IMR-90 (cell line): Measurements from ENCODE around the gene TRIM5. TPM values are rescaled to one million over a fixed set of nuclear protein-coding genes. Genes with fewer than 3 reads are reported as not detected.
A peak's percentile ranks its signal among the peaks of the same experiment; 100 is the strongest.

Source experiments
- ATAC-seq: fragments of 200-7000 bp; cut with Tn5 transposase; 2 replicates; pipeline ENCODE4 v1.9.1; 2020; ENCODE audit warnings: low read depth, mild to moderate bottlenecking, moderate library complexity
- BruUV-seq: library from RNA; stranded (reverse); fragments of 400-500 nt; replicated peaks from 2 replicates; lab custom pipeline; 2021; lab: Mats Ljungman, UMichigan
- CTCF ChIA-PET: fragments of 300-600 bp; formaldehyde crosslinking; extraction: SDS; loops from one replicate; lab custom pipeline; 2021; ENCODE audit warnings: antibody characterized with exemption; lab: Yijun Ruan, JAX
- POLR2A ChIA-PET: fragments of 300-600 bp; sonication (Branson Sonifier 250); formaldehyde crosslinking; loops from one replicate; lab custom pipeline; 2022; ENCODE audit warnings: antibody characterized with exemption; ENCODE audit not compliant: unreplicated experiment; lab: Charles Lee
- DNase-seq: peaks from one replicate; pipeline ENCODE4 v3.0.0; 2013
- H2AFZ ChIP-seq: replicated peaks from 2 replicates; pipeline ENCODE3; 2013; ENCODE audit warnings: low read length, mild to moderate bottlenecking; ENCODE audit not compliant: poor library complexity
- H2AK5ac ChIP-seq: 2 replicates; pipeline ENCODE4 v1.6.1; 2013; ENCODE audit warnings: low read depth, low read length, inconsistent platforms
- H2AK9ac ChIP-seq: replicated peaks from 2 replicates; pipeline ENCODE3; 2013; ENCODE audit warnings: mild to moderate bottlenecking, low read depth, low read length, moderate library complexity; ENCODE audit not compliant: poor library complexity
- H2BK120ac ChIP-seq: 2 replicates; pipeline ENCODE4 v1.6.1; 2013; ENCODE audit warnings: low read depth, low read length, inconsistent platforms
- H2BK15ac ChIP-seq: 3 replicates; pipeline ENCODE4 v1.6.1; 2013; ENCODE audit warnings: low read depth, low read length, inconsistent platforms
- H2BK20ac ChIP-seq: 2 replicates; pipeline ENCODE4 v1.6.1; 2013; ENCODE audit warnings: low read depth, mild to moderate bottlenecking, inconsistent platforms, low read length, moderate library complexity
- H2BK5ac ChIP-seq: 2 replicates; pipeline ENCODE4 v1.6.1; 2013; ENCODE audit warnings: mild to moderate bottlenecking, low read depth, low read length, inconsistent platforms; ENCODE audit not compliant: poor library complexity, severe bottlenecking
- H3K14ac ChIP-seq: replicated peaks from 2 replicates; pipeline ENCODE4 v1.6.1; 2013; ENCODE audit warnings: low read depth, low read length, inconsistent platforms
- H3K18ac ChIP-seq: 2 replicates; pipeline ENCODE4 v1.6.1; 2013; ENCODE audit warnings: low read depth, low read length, control low read depth
- H3K23ac ChIP-seq: 2 replicates; pipeline ENCODE4 v1.6.1; 2013; ENCODE audit warnings: low read depth, low read length, inconsistent platforms
- H3K27ac ChIP-seq: 2 replicates; pipeline ENCODE4 v1.5.1; 2013; ENCODE audit warnings: mild to moderate bottlenecking, control low read depth, low read length; ENCODE audit not compliant: insufficient read depth
- H3K27me3 ChIP-seq: 2 replicates; pipeline ENCODE4 v1.6.1; 2013; ENCODE audit warnings: low read length; ENCODE audit not compliant: control insufficient read depth, insufficient read depth
- H3K36me3 ChIP-seq: 2 replicates; pipeline ENCODE4 v1.6.1; 2013; ENCODE audit warnings: low read length, mixed read lengths; ENCODE audit not compliant: control insufficient read depth, insufficient read depth
- H3K4ac ChIP-seq: 2 replicates; pipeline ENCODE4 v1.6.1; 2013; ENCODE audit warnings: low read depth, low read length, inconsistent platforms
- H3K4me1 ChIP-seq: 2 replicates; pipeline ENCODE4 v1.6.1; 2013; ENCODE audit warnings: low read length, mixed read lengths; ENCODE audit not compliant: control insufficient read depth, insufficient read depth
- H3K4me2 ChIP-seq: 2 replicates; pipeline ENCODE4 v1.6.1; 2013; ENCODE audit warnings: low read depth, mild to moderate bottlenecking, control low read depth, low read length, moderate library complexity
- H3K4me3 ChIP-seq: 2 replicates; pipeline ENCODE4 v1.5.1; 2013; ENCODE audit warnings: low read depth, mild to moderate bottlenecking, control low read depth, low read length, moderate library complexity; ENCODE audit not compliant: insufficient read depth
- H3K56ac ChIP-seq: 2 replicates; pipeline ENCODE4 v1.6.1; 2013; ENCODE audit warnings: low read length, inconsistent platforms; ENCODE audit not compliant: insufficient read depth; ENCODE audit errors: extremely low read depth
- H3K79me1 ChIP-seq, 2 experiments: 2 replicates each; pipeline ENCODE4 v1.6.1; 2013; ENCODE audit warnings: low read length in 2 of 2, inconsistent platforms in 1 of 2, low read depth in 1 of 2
- H3K9ac ChIP-seq: 2 replicates; pipeline ENCODE4 v1.6.1; 2013; ENCODE audit warnings: low read depth, low read length, control low read depth
- H3K9me1 ChIP-seq: 2 replicates; pipeline ENCODE4 v1.6.1; 2013; ENCODE audit warnings: low read length, inconsistent platforms; ENCODE audit not compliant: insufficient read depth
- H3K9me3 ChIP-seq: 2 replicates; pipeline ENCODE4 v1.6.1; 2013; ENCODE audit warnings: low read length; ENCODE audit not compliant: control insufficient read depth, insufficient read depth
- H4K20me1 ChIP-seq: 2 replicates; pipeline ENCODE4 v1.6.1; 2013; ENCODE audit warnings: low read length, inconsistent platforms; ENCODE audit not compliant: insufficient read depth
- H4K5ac ChIP-seq: 2 replicates; pipeline ENCODE4 v1.6.1; 2013; ENCODE audit warnings: mild to moderate bottlenecking, low read depth, low read length, control low read depth
- H4K8ac ChIP-seq, 2 experiments: 2 replicates each; pipeline ENCODE4 v1.6.1; 2013; ENCODE audit warnings: low read depth in 2 of 2, low read length in 2 of 2, control low read depth in 1 of 2, inconsistent platforms in 1 of 2
- H4K91ac ChIP-seq: 2 replicates; pipeline ENCODE4 v1.6.1; 2013; ENCODE audit warnings: low read depth, low read length, inconsistent platforms; ENCODE audit not compliant: insufficient read depth
- CHD1 ChIP-seq: IDR thresholded peaks from 2 replicates; pipeline ENCODE4 v1.6.1; 2012; ENCODE audit warnings: low read depth, low read length, improper control_type of control experiment
- FOS ChIP-seq: fragments of 150-350 bp; IDR thresholded peaks from 2 replicates; pipeline ENCODE4 v1.6.1; 2016; ENCODE audit warnings: low read depth, low read length
- MAFK ChIP-seq: IDR thresholded peaks from 2 replicates; pipeline ENCODE4 v1.6.1; 2012; ENCODE audit warnings: low read depth, low read length, improper control_type of control experiment
- MAZ ChIP-seq: IDR thresholded peaks from 2 replicates; pipeline ENCODE4 v1.6.1; 2012; ENCODE audit warnings: low read depth, mild to moderate bottlenecking, low read length, improper control_type of control experiment, moderate library complexity, borderline replicate concordance
- MXI1 ChIP-seq: IDR thresholded peaks from 2 replicates; pipeline ENCODE4 v1.6.1; 2012; ENCODE audit warnings: low read depth, mild to moderate bottlenecking, low read length, moderate library complexity, borderline replicate concordance
- NFE2L2 ChIP-seq: fragments of 150-350 bp; IDR thresholded peaks from 2 replicates; pipeline ENCODE4 v1.6.1; 2016; ENCODE audit warnings: low read depth, mild to moderate bottlenecking, low read length
- POLR2A ChIP-seq: IDR thresholded peaks from 2 replicates; pipeline ENCODE4 v1.6.1; 2012; ENCODE audit warnings: mild to moderate bottlenecking, low read depth, low read length
- RFX5 ChIP-seq: IDR thresholded peaks from 2 replicates; pipeline ENCODE4 v1.8.0; 2012; ENCODE audit warnings: low read depth, mild to moderate bottlenecking, low read length, moderate library complexity
- SMC3 ChIP-seq: fragments of 150-350 bp; IDR thresholded peaks from 2 replicates; pipeline ENCODE4 v1.6.1; 2016; ENCODE audit warnings: low read depth, mild to moderate bottlenecking, antibody characterized with exemption, low read length, moderate library complexity
- USF2 ChIP-seq: fragments of 150-350 bp; IDR thresholded peaks from 2 replicates; pipeline ENCODE4 v1.6.1; 2017; ENCODE audit warnings: mild to moderate bottlenecking, antibody characterized with exemption, low read length, low read depth
- WGBS, 2 experiments: methylation state at CpG; one replicate each; pipeline versions ENCODE4 v1.1.5 to v1.1.7; 2013; ENCODE audit warnings: missing lambda C conversion rate in 2 of 2; ENCODE audit not compliant: insufficient read length in 1 of 2; ENCODE audit errors: extremely low coverage in 2 of 2; 5-methylcytosine and 5-hydroxymethylcytosine counted together
- dilution Hi-C: fragments of 300-500 bp; cut with HindIII; formaldehyde crosslinking; loops from one replicate; pipeline ENCODE4 v1.14.3; 2018; ENCODE audit warnings: low sequenced_read_pairs; ENCODE audit not compliant: unreplicated experiment
- in situ Hi-C: fragments of 300-500 bp; cut with MboI; formaldehyde crosslinking; loops from 3 replicates; pipeline ENCODE4 v1.14.3; 2019; ENCODE audit warnings: low sequenced_read_pairs, inconsistent platforms, mixed read lengths
- intact Hi-C: fragments of 100-400 bp; cut with micrococcal nuclease; formaldehyde crosslinking; loops from 2 replicates; pipeline ENCODE4 v1.10.0; 2022
- polyA plus RNA-seq, 3 experiments: library from polyadenylated mRNA; depleted of rRNA; stranded (reverse); fragments of >200 nt; gene quantifications; 2 replicates each; pipeline ENCODE4 v1.2.3, GENCODE V29; 2012; ENCODE audit warnings: low replicate concordance in 1 of 3
- total RNA-seq: library from RNA; depleted of rRNA; stranded (reverse); fragments of >200 nt; gene quantifications from 2 replicates; pipeline ENCODE4 v1.2.3, GENCODE V29; 2012

TRIM5 gene
- total and polyA plus RNA-seq, 2 of the 4 experiments (the other 2 are of a cell fraction) = 32.6 to 49.1 TPM

GRCh38 chr11:5684036-5684645 lies 733 bp downstream of the TRIM5 start:
- peak overlapping the region; percentile 64; the same call in 1 of the 2 replicates for H3K18ac ChIP-seq
- H4K5ac ChIP-seq = peak overlapping the region; percentile 76; the same call in 1 of the 2 replicates
- POLR2A ChIA-PET = no interaction called here
- no peak overlapping the region for H2AFZ ChIP-seq
- H2AK9ac ChIP-seq = peak overlapping the region; percentile 93
- no peaks in the 10 kb centered on the region for H3K27me3 ChIP-seq
- H2AK5ac ChIP-seq = peak overlapping the region; percentile 95
- no CpG with 5 or more reads among the region's 8 CpGs for WGBS, 2 experiments
- H3K4me3 ChIP-seq = peak overlapping the region; percentile 56
- H2BK120ac ChIP-seq = peak overlapping the region; percentile 78; the same call in 1 of the 2 replicates
- H2BK5ac ChIP-seq = peak overlapping the region; percentile 94
- peak overlapping the region; percentile 78 for H4K91ac ChIP-seq
- no peaks in the 10 kb centered on the region for H3K9me3 ChIP-seq
- DNase-seq (peak; percentile 22), ATAC-seq (no peak)
- peak overlapping the region; percentile 99 for H3K4me2 ChIP-seq
- H2BK20ac ChIP-seq = 0 out of 2 replicates have a peak overlapping the region, but pooled peaks have one; percentile 45
- intact Hi-C loops = loop anchor here (1.0 to 10.0 kb wide), 5 partner anchors 63 to 319 kb away; partner anchors contain the start of gene OR52N2
- peak overlapping the region; percentile 86 for H3K9ac ChIP-seq
- H3K27ac ChIP-seq = peak overlapping the region; percentile 67
- BruUV-seq = no TSS peak
- no peaks in the 10 kb centered on the region for H3K4me1 ChIP-seq
- TF ChIP-seq FOS (no peak), MAFK (no peak), MAZ (no peak), POLR2A (no peak), MXI1 (no peak), SMC3 (no peak), USF2 (no peak), RFX5 (no peak), NFE2L2 (no peak), CHD1 (no peak)
- CTCF ChIA-PET = interaction anchor here (0.6 to 2.0 kb wide), 4 partner anchors 10 to 898 kb away, joined by 3 to 12 read pairs (median 4); no protein-coding TSS in a partner anchor
- dilution Hi-C loops = no loop called here
- peak overlapping the region; percentile 90 for H3K23ac ChIP-seq
- H3K14ac ChIP-seq = peak overlapping the region; percentile 92
- peaks cover 7% of the 10 kb centered on the region for H3K36me3 ChIP-seq
- no peaks in the 10 kb centered on the region; the same call in 1 of the 2 replicates for H3K9me1 ChIP-seq
- peak overlapping the region; percentile 96; the same call in 1 of the 2 replicates for H3K56ac ChIP-seq
- peak overlapping the region; percentile 81; the same call in 1 of the 3 replicates for H2BK15ac ChIP-seq
- in situ Hi-C loops = loop anchor here (25.0 kb wide), 1 partner anchor 678 kb away; no protein-coding TSS in a partner anchor
- H3K79me1 ChIP-seq = peaks cover 23 to 39% of the 10 kb centered on the region in 2 experiments; a peak in 3 of 4 replicates
- H4K8ac ChIP-seq = peak overlapping the region; percentile 11 to 89; a peak in 3 of 4 replicates
- peak overlapping the region; percentile 79 for H3K4ac ChIP-seq
- H4K20me1 ChIP-seq = no peaks in the 10 kb centered on the region
